HL-60 (cell line): ENCODE results near the gene PLXNB2.
"Not testable (repeated sequence)": the region's sequence is repeated elsewhere in the genome, so short reads cannot be mapped to it uniquely, and the experiment has no call there.

Experiments
- GABPA ChIP-seq: IDR thresholded peaks from 2 replicates; pipeline ENCODE4 v1.6.1; 2012; ENCODE audit warnings: low read depth
- TF ChIP-seq, protein P1 (sequence below): IDR thresholded peaks from one replicate; pipeline ENCODE4 v1.5.1; 2011; ENCODE audit warnings: low read length, control low read depth, inconsistent platforms; ENCODE audit not compliant: insufficient read depth

DNA sequence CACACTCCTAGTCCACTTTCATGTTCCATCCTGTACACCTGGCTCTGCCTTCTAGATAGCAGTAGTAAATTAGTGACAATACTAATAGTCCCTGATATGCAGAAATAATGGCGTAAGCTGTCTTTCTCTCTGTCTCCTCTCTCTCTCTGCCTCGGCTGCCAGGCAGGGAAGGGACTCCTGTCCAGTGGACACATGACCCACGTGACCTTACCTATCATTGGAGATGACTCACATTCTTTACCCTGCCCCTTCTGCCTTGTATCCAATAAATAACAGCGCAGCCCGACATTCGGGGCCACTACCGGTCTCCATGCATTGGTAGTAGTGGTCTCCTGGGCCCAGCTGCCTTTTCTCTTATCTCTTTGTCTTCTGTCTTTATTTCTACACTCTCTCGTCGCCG is 33.7 kb downstream of the PLXNB2 start:
- TF ChIP-seq, protein P1, sequence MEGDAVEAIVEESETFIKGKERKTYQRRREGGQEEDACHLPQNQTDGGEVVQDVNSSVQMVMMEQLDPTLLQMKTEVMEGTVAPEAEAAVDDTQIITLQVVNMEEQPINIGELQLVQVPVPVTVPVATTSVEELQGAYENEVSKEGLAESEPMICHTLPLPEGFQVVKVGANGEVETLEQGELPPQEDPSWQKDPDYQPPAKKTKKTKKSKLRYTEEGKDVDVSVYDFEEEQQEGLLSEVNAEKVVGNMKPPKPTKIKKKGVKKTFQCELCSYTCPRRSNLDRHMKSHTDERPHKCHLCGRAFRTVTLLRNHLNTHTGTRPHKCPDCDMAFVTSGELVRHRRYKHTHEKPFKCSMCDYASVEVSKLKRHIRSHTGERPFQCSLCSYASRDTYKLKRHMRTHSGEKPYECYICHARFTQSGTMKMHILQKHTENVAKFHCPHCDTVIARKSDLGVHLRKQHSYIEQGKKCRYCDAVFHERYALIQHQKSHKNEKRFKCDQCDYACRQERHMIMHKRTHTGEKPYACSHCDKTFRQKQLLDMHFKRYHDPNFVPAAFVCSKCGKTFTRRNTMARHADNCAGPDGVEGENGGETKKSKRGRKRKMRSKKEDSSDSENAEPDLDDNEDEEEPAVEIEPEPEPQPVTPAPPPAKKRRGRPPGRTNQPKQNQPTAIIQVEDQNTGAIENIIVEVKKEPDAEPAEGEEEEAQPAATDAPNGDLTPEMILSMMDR: not testable (repeated sequence)
- TF ChIP-seq GABPA: not testable (repeated sequence)
